GM12878 (cell line): Measurements from ENCODE around the gene TMOD3. TPM values are rescaled to one million over a fixed set of nuclear protein-coding genes. Genes with fewer than 3 reads are reported as not detected.

Experiments
- ATAC-seq: fragments of 200-7000 bp; cut with Tn5 transposase; 3 replicates; pipeline ENCODE4 v1.9.1; 2020; ENCODE audit warnings: mild to moderate bottlenecking, moderate library complexity
- BruUV-seq: library from RNA; stranded (reverse); fragments of 400-500 nt; replicated peaks from 2 replicates; lab custom pipeline; 2021; lab: Mats Ljungman, UMichigan
- CTCF ChIA-PET: fragments of 300-600 bp; sonication (Branson Sonifier 250); formaldehyde crosslinking; extraction: SDS; loops from one replicate; lab custom pipeline; 2021; ENCODE audit warnings: inconsistent platforms; lab: Yijun Ruan, JAX
- POLR2A ChIA-PET: fragments of 350-600 bp; formaldehyde crosslinking; extraction: SDS; loops from one replicate; lab custom pipeline; 2021; ENCODE audit warnings: inconsistent platforms; lab: Charles Lee
- RAD21 ChIA-PET: fragments of 300-600 bp; sonication (Branson Sonifier 250); formaldehyde crosslinking; loops from one replicate; lab custom pipeline; 2023; ENCODE audit warnings: antibody characterized with exemption; ENCODE audit not compliant: unreplicated experiment; lab: Charles Lee
- SMC1A ChIA-PET: fragments of 300-600 bp; sonication (Branson Sonifier 250); formaldehyde crosslinking; loops from one replicate; lab custom pipeline; 2023; ENCODE audit not compliant: unreplicated experiment, uncharacterized antibody; lab: Charles Lee
- DNase-seq: peaks from one replicate; pipeline ENCODE4 v3.0.0-alpha.2; 2011; ENCODE audit warnings: low read depth, low spot score
- FAIRE-seq: peaks from 3 replicates; lab custom pipeline; 2011; peaks lifted over from hg19 to GRCh38; lab: Jason Lieb, UNC
- H2AFZ ChIP-seq: 2 replicates; pipeline ENCODE4 v1.6.0; 2011; ENCODE audit warnings: low read depth, low read length, control low read depth; ENCODE audit not compliant: control insufficient read depth
- H3K27ac ChIP-seq: 2 replicates; pipeline ENCODE4 v1.5.1; 2011; ENCODE audit warnings: control low read depth; ENCODE audit not compliant: control insufficient read depth, insufficient read depth
- H3K27me3 ChIP-seq, 2 experiments: replicated peaks in 1 of 2; 2 replicates each; pipeline versions ENCODE4 v1.6.0 to v1.6.1; 2011; ENCODE audit warnings: low read length in 1 of 2; ENCODE audit not compliant: control insufficient read depth in 2 of 2, insufficient read depth in 2 of 2
- H3K36me3 ChIP-seq, 2 experiments: 2 replicates each; pipeline ENCODE4 v1.5.1; 2011; ENCODE audit warnings: low read length in 1 of 2; ENCODE audit not compliant: control insufficient read depth in 2 of 2, insufficient read depth in 2 of 2
- H3K4me1 ChIP-seq: 2 replicates; pipeline ENCODE4 v1.6.1; 2011; ENCODE audit warnings: mild to moderate bottlenecking, low read length, moderate library complexity, mixed read lengths; ENCODE audit not compliant: control insufficient read depth, insufficient read depth
- H3K4me2 ChIP-seq: 2 replicates; pipeline ENCODE4 v1.6.0; 2011; ENCODE audit warnings: control low read depth; ENCODE audit not compliant: control insufficient read depth, insufficient read depth
- H3K4me3 ChIP-seq: fragments of 200-600 bp; sonication (generic); 2 replicates; pipeline ENCODE4 v1.5.1; 2016
- H3K79me2 ChIP-seq: 2 replicates; pipeline ENCODE4 v1.6.0; 2011; ENCODE audit warnings: low read length; ENCODE audit not compliant: control insufficient read depth, insufficient read depth
- H3K9ac ChIP-seq: 2 replicates; pipeline ENCODE4 v1.8.0; 2011; ENCODE audit warnings: low read length, control low read depth, mixed read lengths; ENCODE audit not compliant: control insufficient read depth, insufficient read depth
- H3K9me3 ChIP-seq: replicated peaks from 3 replicates; pipeline ENCODE4 v1.5.1; 2011; ENCODE audit warnings: mild to moderate bottlenecking, low read length; ENCODE audit not compliant: control insufficient read depth, insufficient read depth
- H4K20me1 ChIP-seq: 2 replicates; pipeline ENCODE4 v1.6.0; 2011; ENCODE audit not compliant: control insufficient read depth, insufficient read depth
- BCL3 ChIP-seq: IDR thresholded peaks from 2 replicates; pipeline ENCODE4 v1.6.1; 2011; ENCODE audit warnings: borderline replicate concordance, low read depth, mild to moderate bottlenecking, moderate library complexity, low read length; ENCODE audit not compliant: insufficient read depth, poor library complexity, severe bottlenecking
- CBFB ChIP-seq: IDR thresholded peaks from 2 replicates; pipeline ENCODE4 v1.6.1; 2016; ENCODE audit warnings: antibody characterized with exemption, low read depth
- CEBPZ ChIP-seq: fragments of 150-350 bp; IDR thresholded peaks from 2 replicates; pipeline ENCODE4 v1.6.1; 2016; ENCODE audit warnings: low read depth, low read length
- EP300 ChIP-seq, 2 experiments: fragments of 150-350 bp in 1 of 2; IDR thresholded peaks; 2 replicates each; pipeline ENCODE4 v1.6.1; 2011 to 2012; ENCODE audit warnings: low read depth in 2 of 2, low read length in 2 of 2, borderline replicate concordance in 1 of 2, improper control_type of control experiment in 1 of 2, inconsistent platforms in 1 of 2; ENCODE audit not compliant: control insufficient read depth in 1 of 2
- IRF3 ChIP-seq: fragments of 450-650 bp; IDR thresholded peaks from 2 replicates; pipeline ENCODE4 v1.6.1; 2014; ENCODE audit warnings: mild to moderate bottlenecking
- NRF1 ChIP-seq: conservative IDR thresholded peaks from 2 replicates; pipeline ENCODE4 v1.6.1; 2011; ENCODE audit warnings: mild to moderate bottlenecking, low read depth, low read length, improper control_type of control experiment
- RAD21 ChIP-seq: IDR thresholded peaks from 2 replicates; pipeline ENCODE4 v1.6.1; 2011; ENCODE audit warnings: mild to moderate bottlenecking, low read depth, low read length, moderate library complexity; ENCODE audit not compliant: insufficient read depth
- RFX5 ChIP-seq: IDR thresholded peaks from 2 replicates; pipeline ENCODE4 v1.6.1; 2011; ENCODE audit warnings: low read depth, low read length, improper control_type of control experiment
- USF2 ChIP-seq: IDR thresholded peaks from 2 replicates; pipeline ENCODE4 v1.6.1; 2011; ENCODE audit warnings: low read depth, low read length, improper control_type of control experiment, borderline replicate concordance
- ZNF207 ChIP-seq: fragments of 450-650 bp; IDR thresholded peaks from 2 replicates; pipeline ENCODE4 v1.6.1; 2014; ENCODE audit warnings: antibody characterized with exemption, mild to moderate bottlenecking, borderline replicate concordance
- ZZZ3 ChIP-seq: IDR thresholded peaks from 2 replicates; pipeline ENCODE4 v1.6.1; 2011; ENCODE audit warnings: low read depth; ENCODE audit not compliant: control insufficient read depth, insufficient read length
- WGBS: methylation state at CpG from one replicate; pipeline ENCODE4 v1.1.6; 2016; ENCODE audit warnings: low lambda C conversion rate; ENCODE audit not compliant: insufficient replicate concordance, insufficient coverage; ENCODE audit errors: missing lambda C conversion rate; 5-methylcytosine and 5-hydroxymethylcytosine counted together
- in situ Hi-C: fragments of 300-500 bp; cut with MboI; formaldehyde crosslinking; loops from 9 replicates; pipeline ENCODE4 v1.14.3; 2018; ENCODE audit warnings: mixed read lengths
- intact Hi-C: fragments of 100-400 bp; cut with micrococcal nuclease; formaldehyde crosslinking; loops from one replicate; pipeline ENCODE4 v1.14.2; 2022; ENCODE audit not compliant: unreplicated experiment
- polyA plus RNA-seq, 11 experiments: library from polyadenylated mRNA; depleted of rRNA in 4 of 11; unstranded in 6 of 11; stranded (reverse) in 5 of 11; fragments of >200 nt; fragmentation: Nextera tagmentation in 4 of 11; fragmentation: Illumina TruSeq in 1 of 11; extraction: Ambion mirVana in 4 of 11; extraction: Trizol in 1 of 11; gene quantifications; 1 replicate in 1 of 11; 2 replicates in 10 of 11; pipeline versions ENCODE4 v1.2.1 to v1.2.3, GENCODE V29; 2011 to 2016; ENCODE audit warnings: inconsistent platforms in 2 of 11, missing spikeins in 2 of 11, low read depth in 1 of 11
- total RNA-seq, 4 experiments: library from RNA; depleted of rRNA in 3 of 4; stranded (reverse); fragments of >200 nt in 3 of 4; fragmentation: Illumina TruSeq in 1 of 4; extraction: Trizol in 1 of 4; gene quantifications; 2 replicates each; pipeline versions ENCODE4 v1.2.1 to v1.2.3, GENCODE V29; 2013 to 2021

The TMOD3 gene
- total and polyA plus RNA-seq, 10 of the 15 experiments (the other 5 are each of a cell fraction or from before 2014, with no cell fraction given) = 5.2 to 39.4 (median 22.5) TPM

GRCh38 chr15:51883271-51883837, 53.9 kb downstream of the TMOD3 start (continued):
- no peak for TF ChIP-seq USF2
- no peak for TF ChIP-seq RAD21
- no peak for TF ChIP-seq NRF1
- no peak for TF ChIP-seq RFX5

- H4K20me1 ChIP-seq = no peaks in the 10 kb centered on the region
- CTCF ChIA-PET = interaction anchor here (0.8 to 1.7 kb wide), 5 partner anchors 8 to 324 kb away, joined by 3 to 5 read pairs (median 5); no protein-coding TSS in a partner anchor
- no peak overlapping the region for H3K4me2 ChIP-seq
- RAD21 ChIA-PET = interaction anchor here (0.6 kb wide), 1 partner anchor 31 kb away, joined by 3 read pairs; no protein-coding TSS in a partner anchor
- intact Hi-C loops (no loop called here), in situ Hi-C loops (no loop called here)
- FAIRE-seq = no peak
- POLR2A ChIA-PET = no interaction called here
- H3K9me3 ChIP-seq = no peaks in the 10 kb centered on the region
- no TSS peak for BruUV-seq
- H3K27me3 ChIP-seq = no peaks in the 10 kb centered on the region
- WGBS = 89% methylated on average over 1 of the region's 1 CpG
- TF ChIP-seq ZZZ3 (no peak), CBFB (no peak), CEBPZ (no peak), BCL3 (no peak), ZNF207 (no peak), IRF3 (no peak), EP300 (IDR thresholded peaks at IDR 0.05; ENCODE audit: borderline replicate concordance in 1 of 2, control insufficient read depth in 1 of 2, low read depth in 2 of 2, low read length in 2 of 2) (no peak)
- TF ChIP-seq, all 136 proteins: peak for 0
- DNase-seq (no peak), ATAC-seq (no peak)
- H2AFZ ChIP-seq = no peak overlapping the region
- H3K27ac ChIP-seq = no peak overlapping the region
- no peak overlapping the region for H3K4me3 ChIP-seq
- SMC1A ChIA-PET = interaction anchor here (1.0 to 2.3 kb wide), 5 partner anchors 9 to 39 kb away, joined by 4 to 6 read pairs (median 4); no protein-coding TSS in a partner anchor
- no peaks in the 10 kb centered on the region; the same call in none of the 2 replicates for H3K79me2 ChIP-seq
- H3K36me3 ChIP-seq = peaks cover 0 to 3% of the 10 kb centered on the region in 2 experiments; a peak in 3 of 4 replicates
- no peak overlapping the region for H3K9ac ChIP-seq
- H3K4me1 ChIP-seq = no peaks in the 10 kb centered on the region
Observed at GRCh38 chr15:51884041-51884440, 54.6 kb downstream of the TMOD3 start.
